CD4-positive, alpha-beta T cell treated with Interferon gamma for 1 hour (primary cell): Measurements from ENCODE around the gene SAAL1.
"Not testable (repeated sequence)": the region's sequence is repeated elsewhere in the genome, so short reads cannot be mapped to it uniquely, and the experiment has no call there.

Experiments
- DNase-seq: peaks from one replicate; pipeline ENCODE4 v3.0.0-alpha.2; 2020

Gene SAAL1

GRCh38 chr11:18105802-18106574, at the start of gene SAAL1:
TSS of gene SAAL1 (minus strand) at chr11:18106082. CDS start at chr11:18106041, 41 bp downstream.
- DNase-seq, result peak; percentile 83

GRCh38 chr11:18151581-18151980, 45.7 kb upstream of the SAAL1 start:
- no peak for DNase-seq

- DNase-seq, result no peak
Measured at GRCh38 chr11:18145837-18146236, 40.0 kb upstream of the SAAL1 start.

GRCh38 chr11:18145025-18145424, 39.1 kb upstream of the SAAL1 start:
- DNase-seq, result no peak

- no peak for DNase-seq
Measured at GRCh38 chr11:18144243-18144642, 38.4 kb upstream of the SAAL1 start.

GRCh38 chr11:18140145-18140544, 34.3 kb upstream of the SAAL1 start:
- no peak for DNase-seq

GRCh38 chr11:18137186-18137800, 31.4 kb upstream of the SAAL1 start:
- DNase-seq, result no peak

GRCh38 chr11:18135308-18135707, 29.4 kb upstream of the SAAL1 start:
- DNase-seq, result no peak

GRCh38 chr11:18132341-18132740, 26.5 kb upstream of the SAAL1 start, which contains the start of gene MRGPRX3:
TSS of gene MRGPRX3 (plus strand) at chr11:18132571. CDS start at chr11:18137203, 4,632 bp downstream.
- DNase-seq, result no peak

GRCh38 chr11:18131115-18131514, 25.2 kb upstream of the SAAL1 start:
- DNase-seq, result not testable (repeated sequence)

- DNase-seq, result not testable (repeated sequence)
Measured at GRCh38 chr11:18121331-18121828, 15.5 kb upstream of the SAAL1 start.

- DNase-seq, result peak; percentile 57
Measured at GRCh38 chr11:18115360-18116127, 9.7 kb upstream of the SAAL1 start.

GRCh38 chr11:18111005-18111404, 5.1 kb upstream of the SAAL1 start:
- no peak for DNase-seq

GRCh38 chr11:18108254-18108653, 2.4 kb upstream of the SAAL1 start:
- no peak for DNase-seq

GRCh38 chr11:18106688-18107087, 806 bp upstream of the SAAL1 start:
- no peak for DNase-seq

- DNase-seq, result no peak
Measured at GRCh38 chr11:18105086-18105801, 638 bp downstream of the SAAL1 start.

- no peak for DNase-seq
Measured at GRCh38 chr11:18100926-18101656, 4.8 kb downstream of the SAAL1 start.

- no peak for DNase-seq
Measured at GRCh38 chr11:18093959-18094358, 11.9 kb downstream of the SAAL1 start.

GRCh38 chr11:18091731-18092130, 14.2 kb downstream of the SAAL1 start:
- no peak for DNase-seq

GRCh38 chr11:18088966-18089365, 16.9 kb downstream of the SAAL1 start:
- DNase-seq, result no peak

- DNase-seq, result no peak
Measured at GRCh38 chr11:18088366-18088765, 17.5 kb downstream of the SAAL1 start.

- DNase-seq, result no peak
Measured at GRCh38 chr11:18081551-18081950, 24.3 kb downstream of the SAAL1 start.
